Measurements from ENCODE around the gene LARGE1.

Gene LARGE1

GRCh38 chr22:33894036-33894435, 26.2 kb downstream of the LARGE1 start:
- Histone ChIP-seq H3K9me3 (ENCODE audit: insufficient read depth, low read depth, low read length) (peaks cover 2% of the 10 kb centered on the region), H3K36me3 (ENCODE audit: control insufficient read depth in 1 of 2, insufficient read depth in 2 of 2, low read length in 2 of 2) (no peaks in the 10 kb centered on the region), H4K12ac (ENCODE audit: low read depth, low read length) (no peak overlapping the region), H4K8ac (ENCODE audit: low read depth, low read length) (no peak overlapping the region), H3K23ac (ENCODE audit: low read length) (peak overlapping the region; percentile 41), H3K14ac (ENCODE audit: low read length) (no peak overlapping the region), H2BK5ac (ENCODE audit: low read depth, low read length, poor library complexity) (no peak overlapping the region), H3K18ac (ENCODE audit: low read length) (no peak overlapping the region), H2BK12ac (ENCODE audit: low read length) (no peak overlapping the region), H4K91ac (ENCODE audit: low read depth, low read length) (no peak overlapping the region), H3K79me1 (ENCODE audit: low read length) (no peaks in the 10 kb centered on the region), H3K9ac (ENCODE audit: low read length) (no peak overlapping the region), H3K27me3 (ENCODE audit: insufficient read depth, low read length) (no peaks in the 10 kb centered on the region), H3K79me2 (ENCODE audit: control insufficient read depth, insufficient read depth, low read length, poor library complexity) (peaks cover 1% of the 10 kb centered on the region), H2AK5ac (ENCODE audit: low read length) (no peak overlapping the region), H2AFZ (ENCODE audit: insufficient read depth, low read length, poor library complexity) (no peak overlapping the region), H3K4me2 (ENCODE audit: low read length) (no peak overlapping the region), H2BK120ac (ENCODE audit: insufficient read depth, low read length, poor library complexity) (no peak overlapping the region), H3K27ac (ENCODE audit: low read depth, low read length) (no peak overlapping the region), H3K4ac (ENCODE audit: low read depth, low read length) (no peak overlapping the region), H3K4me1 (ENCODE audit: control insufficient read depth in 1 of 2, insufficient read depth in 2 of 2, low read length in 2 of 2) (peaks cover 3 to 6% of the 10 kb centered on the region in 2 experiments), H3K4me3 (ENCODE audit: low read depth, low read length) (peak overlapping the region; percentile 10)
- DNase-seq: no peak

- Histone ChIP-seq H4K12ac (ENCODE audit: low read depth, low read length) (no peak overlapping the region), H2BK12ac (ENCODE audit: low read length) (no peak overlapping the region), H3K14ac (ENCODE audit: low read length) (no peak overlapping the region), H3K27me3 (ENCODE audit: insufficient read depth, low read length) (no peaks in the 10 kb centered on the region), H3K79me1 (ENCODE audit: low read length) (no peaks in the 10 kb centered on the region), H4K91ac (ENCODE audit: low read depth, low read length) (no peak overlapping the region), H4K8ac (ENCODE audit: low read depth, low read length) (no peak overlapping the region), H3K4me1 (ENCODE audit: control insufficient read depth in 1 of 2, insufficient read depth in 2 of 2, low read length in 2 of 2) (peaks cover 3 to 6% of the 10 kb centered on the region in 2 experiments), H3K4me3 (ENCODE audit: low read depth, low read length) (peak overlapping the region; percentile 10), H3K9me3 (ENCODE audit: insufficient read depth, low read depth, low read length) (peaks cover 2% of the 10 kb centered on the region), H3K4ac (ENCODE audit: low read depth, low read length) (no peak overlapping the region), H3K9ac (ENCODE audit: low read length) (no peak overlapping the region), H3K23ac (ENCODE audit: low read length) (no peak overlapping the region), H2AK5ac (ENCODE audit: low read length) (no peak overlapping the region), H2AFZ (ENCODE audit: insufficient read depth, low read length, poor library complexity) (no peak overlapping the region), H2BK120ac (ENCODE audit: insufficient read depth, low read length, poor library complexity) (no peak overlapping the region), H3K18ac (ENCODE audit: low read length) (no peak overlapping the region), H3K27ac (ENCODE audit: low read depth, low read length) (no peak overlapping the region), H3K4me2 (ENCODE audit: low read length) (no peak overlapping the region), H3K36me3 (ENCODE audit: control insufficient read depth in 1 of 2, insufficient read depth in 2 of 2, low read length in 2 of 2) (no peaks in the 10 kb centered on the region), H3K79me2 (ENCODE audit: control insufficient read depth, insufficient read depth, low read length, poor library complexity) (peaks cover 1% of the 10 kb centered on the region), H2BK5ac (ENCODE audit: low read depth, low read length, poor library complexity) (no peak overlapping the region)
- DNase-seq: no peak
- WGBS (ENCODE audit: extremely low coverage, insufficient coverage, insufficient read length): no CpG with 5 or more reads among the region's 7 CpGs
These were observed 26.8 kb downstream of the LARGE1 start for GRCh38 chr22:33893512-33893911.

GRCh38 chr22:33891992-33892391, 28.3 kb downstream of the LARGE1 start:
- no peak for DNase-seq
- Histone ChIP-seq H3K4ac (ENCODE audit: low read depth, low read length) (no peak overlapping the region), H4K91ac (ENCODE audit: low read depth, low read length) (no peak overlapping the region), H2BK5ac (ENCODE audit: low read depth, low read length, poor library complexity) (no peak overlapping the region), H3K79me2 (ENCODE audit: control insufficient read depth, insufficient read depth, low read length, poor library complexity) (peaks cover 1% of the 10 kb centered on the region), H3K4me1 (ENCODE audit: control insufficient read depth in 1 of 2, insufficient read depth in 2 of 2, low read length in 2 of 2) (peaks cover 0 to under 1% of the 10 kb centered on the region in 2 experiments), H3K36me3 (ENCODE audit: control insufficient read depth in 1 of 2, insufficient read depth in 2 of 2, low read length in 2 of 2) (no peaks in the 10 kb centered on the region), H3K27ac (ENCODE audit: low read depth, low read length) (no peak overlapping the region), H3K23ac (ENCODE audit: low read length) (no peak overlapping the region), H3K27me3 (ENCODE audit: insufficient read depth, low read length) (no peaks in the 10 kb centered on the region), H2BK120ac (ENCODE audit: insufficient read depth, low read length, poor library complexity) (no peak overlapping the region), H3K18ac (ENCODE audit: low read length) (no peak overlapping the region), H4K12ac (ENCODE audit: low read depth, low read length) (no peak overlapping the region), H3K79me1 (ENCODE audit: low read length) (no peaks in the 10 kb centered on the region), H2AFZ (ENCODE audit: insufficient read depth, low read length, poor library complexity) (no peak overlapping the region), H3K4me3 (ENCODE audit: low read depth, low read length) (no peak overlapping the region), H2BK12ac (ENCODE audit: low read length) (no peak overlapping the region), H3K9ac (ENCODE audit: low read length) (no peak overlapping the region), H2AK5ac (ENCODE audit: low read length) (no peak overlapping the region), H3K4me2 (ENCODE audit: low read length) (no peak overlapping the region), H3K14ac (ENCODE audit: low read length) (no peak overlapping the region), H3K9me3 (ENCODE audit: insufficient read depth, low read depth, low read length) (peaks cover 2% of the 10 kb centered on the region), H4K8ac (ENCODE audit: low read depth, low read length) (no peak overlapping the region)
- no CpG with 5 or more reads among the region's 7 CpGs for WGBS (ENCODE audit: extremely low coverage, insufficient coverage, insufficient read length)

- no peak overlapping the region for H2AFZ ChIP-seq (ENCODE audit: insufficient read depth, low read length, poor library complexity)
- H3K9me3 ChIP-seq (ENCODE audit: insufficient read depth, low read depth, low read length): peaks cover 2% of the 10 kb centered on the region
- no peak overlapping the region for H3K23ac ChIP-seq (ENCODE audit: low read length)
- no peak overlapping the region for H2BK5ac ChIP-seq (ENCODE audit: low read depth, low read length, poor library complexity)
- no peak overlapping the region for H4K12ac ChIP-seq (ENCODE audit: low read depth, low read length)
- no peak overlapping the region for H3K4me2 ChIP-seq (ENCODE audit: low read length)
- no peak overlapping the region for H3K4ac ChIP-seq (ENCODE audit: low read depth, low read length)
- no peak overlapping the region for H3K9ac ChIP-seq (ENCODE audit: low read length)
- WGBS (ENCODE audit: extremely low coverage, insufficient coverage, insufficient read length): no CpG with 5 or more reads among the region's 5 CpGs
- no peak overlapping the region for H3K14ac ChIP-seq (ENCODE audit: low read length)
- H2AK5ac ChIP-seq (ENCODE audit: low read length): no peak overlapping the region
- no peak overlapping the region for H4K91ac ChIP-seq (ENCODE audit: low read depth, low read length)
- H3K79me2 ChIP-seq (ENCODE audit: control insufficient read depth, insufficient read depth, low read length, poor library complexity): peaks cover 1% of the 10 kb centered on the region
- no peak overlapping the region for H3K4me3 ChIP-seq (ENCODE audit: low read depth, low read length)
- H2BK120ac ChIP-seq (ENCODE audit: insufficient read depth, low read length, poor library complexity): no peak overlapping the region
- H3K27ac ChIP-seq (ENCODE audit: low read depth, low read length): no peak overlapping the region
- H3K36me3 ChIP-seq (ENCODE audit: control insufficient read depth in 1 of 2, insufficient read depth in 2 of 2, low read length in 2 of 2): no peaks in the 10 kb centered on the region
- H3K79me1 ChIP-seq (ENCODE audit: low read length): no peaks in the 10 kb centered on the region
- DNase-seq: no peak
- no peaks in the 10 kb centered on the region for H3K4me1 ChIP-seq (ENCODE audit: control insufficient read depth in 1 of 2, insufficient read depth in 2 of 2, low read length in 2 of 2)
- no peak overlapping the region for H3K18ac ChIP-seq (ENCODE audit: low read length)
- no peaks in the 10 kb centered on the region for H3K27me3 ChIP-seq (ENCODE audit: insufficient read depth, low read length)
- H4K8ac ChIP-seq (ENCODE audit: low read depth, low read length): no peak overlapping the region
- H2BK12ac ChIP-seq (ENCODE audit: low read length): no peak overlapping the region
These were observed 28.8 kb downstream of the LARGE1 start for GRCh38 chr22:33891455-33891854.
